GM12891 (cell line): ENCODE data around the gene DRD1.

Experiments
- PAX5 ChIP-seq: IDR thresholded peaks from 2 replicates; pipeline ENCODE4 v1.6.1; 2011; ENCODE audit warnings: low read length, moderate library complexity, mild to moderate bottlenecking; ENCODE audit not compliant: insufficient read depth, severe bottlenecking
- POLR2A ChIP-seq: IDR thresholded peaks from 2 replicates; pipeline ENCODE4 v1.6.1; 2011; ENCODE audit warnings: low read depth, low read length, control low read depth
- POLR2AphosphoS5 ChIP-seq: IDR thresholded peaks from 2 replicates; pipeline ENCODE4 v1.6.1; 2011; ENCODE audit warnings: low read depth, low read length, control low read depth
- TAF1 ChIP-seq: IDR thresholded peaks from 2 replicates; pipeline ENCODE4 v1.6.1; 2011; ENCODE audit warnings: low read depth, low read length, control low read depth

DNA sequence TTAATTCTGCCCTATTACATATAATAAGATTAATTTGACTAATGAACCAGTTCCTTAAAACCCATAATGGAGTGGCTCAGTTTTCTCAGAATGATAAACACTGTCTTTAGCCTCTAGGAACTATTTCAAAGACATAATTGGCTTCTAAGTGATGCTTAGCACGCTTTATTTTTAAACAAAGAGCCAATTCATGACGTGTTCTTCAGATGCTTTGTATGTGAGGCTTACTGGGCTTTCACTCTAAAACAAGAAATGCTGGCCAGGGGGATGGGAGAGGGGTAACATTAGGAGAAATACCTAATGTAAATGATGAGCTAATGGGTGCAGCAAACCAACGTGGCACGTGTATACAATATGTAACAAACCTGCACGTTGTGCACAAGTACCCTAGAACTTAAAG lies 26.8 kb upstream of the DRD1 start:
- TF ChIP-seq POLR2A (no peak), TAF1 (no peak), POLR2AphosphoS5 (no peak), PAX5 (no peak)
